Ureter (tissue), 1 donor: ENCODE measurements around the gene SHKBP1. TPM values are rescaled to one million over a fixed set of nuclear protein-coding genes. Genes with fewer than 3 reads are reported as not detected.

Experiments
- DNase-seq: peaks from one replicate; pipeline ENCODE4 v3.0.0-alpha.2; 2020; ENCODE audit warnings: low spot score
- total RNA-seq: library from RNA; stranded (reverse); gene quantifications from one replicate; pipeline ENCODE4 v1.2.4, GENCODE V29; 2023
- donor health status: DM: yes; HTN: yes; CAD: no.

SHKBP1 gene
- total RNA-seq, 1 donor from 2014 or later: 61.2 TPM

GRCh38 chr19:40638327-40638726 lies 61.7 kb downstream of the SHKBP1 start:
- no peak for DNase-seq

- no peak for DNase-seq
These were observed 62.9 kb downstream of the SHKBP1 start for GRCh38 chr19:40639638-40639982.

- DNase-seq: no peak
These were observed 64.1 kb downstream of the SHKBP1 start for GRCh38 chr19:40640744-40641143.

Other genes starting within 250 kb of the SHKBP1 start
- gene C19orf47, start 228.5 kb upstream of the SHKBP1 start, total RNA-seq: 16.7 TPM
- gene PLD3, start 228.2 kb upstream of the SHKBP1 start, total RNA-seq: 137 TPM
- gene HIPK4, start 186.7 kb upstream of the SHKBP1 start, total RNA-seq: 0.34 TPM
- 3.2 TPM for gene PRX, start 163.5 kb upstream of the SHKBP1 start, total RNA-seq
- gene SERTAD1, start 150.9 kb upstream of the SHKBP1 start, total RNA-seq: 8.9 TPM
- 34.3 TPM for gene SERTAD3, start 132.5 kb upstream of the SHKBP1 start, total RNA-seq
- 62.6 TPM for gene BLVRB, start 111.1 kb upstream of the SHKBP1 start, total RNA-seq
- 2.6 TPM for gene SPTBN4, start 109.9 kb upstream of the SHKBP1 start, total RNA-seq
- gene LTBP4, start 24.5 kb downstream of the SHKBP1 start, total RNA-seq: 239 TPM
- 30.3 TPM for gene NUMBL, start 113.8 kb downstream of the SHKBP1 start, total RNA-seq
- gene COQ8B, start 140.0 kb downstream of the SHKBP1 start, total RNA-seq: 35.0 TPM
- gene ITPKC, start 140.2 kb downstream of the SHKBP1 start, total RNA-seq: 35.0 TPM
- 11.3 TPM for gene ACTMAP, start 173.6 kb downstream of the SHKBP1 start, total RNA-seq
- 74.0 TPM for gene SNRPA, start 174.3 kb downstream of the SHKBP1 start, total RNA-seq
- not detected for gene MIA, start 198.6 kb downstream of the SHKBP1 start, total RNA-seq
- 45.3 TPM for gene RAB4B, start 201.4 kb downstream of the SHKBP1 start, total RNA-seq
- 79.3 TPM for gene EGLN2, start 222.3 kb downstream of the SHKBP1 start, total RNA-seq